HG02840 (cell line): ENCODE results near the gene UXT.

Source experiments
- ATAC-seq: cut with Tn5 transposase; IDR thresholded peaks from one replicate; pipeline ENCODE4 v1.9.1; 2021; ENCODE audit warnings: mild to moderate bottlenecking, moderate library complexity, moderate number of reproducible peaks; ENCODE audit not compliant: unreplicated experiment, low FRiP score

UXT gene

DNA sequence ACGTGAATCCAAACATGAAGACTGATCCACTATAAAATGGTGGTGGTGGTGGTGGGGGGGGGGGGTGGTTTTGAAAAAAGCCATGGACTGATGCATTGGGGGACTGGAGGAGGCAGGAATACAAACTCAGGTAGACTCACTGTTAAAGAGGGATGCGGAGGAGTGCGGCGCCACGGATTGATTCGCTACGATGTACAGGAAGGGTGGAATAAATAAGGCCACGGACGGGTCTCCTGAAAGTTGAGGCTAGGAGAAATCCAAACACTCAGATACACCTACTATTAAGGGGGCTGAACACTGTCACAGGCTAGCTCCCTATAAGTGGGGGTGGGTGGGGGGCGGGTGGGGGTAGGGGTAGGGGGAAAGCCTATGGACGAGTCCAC lies 9.2 kb downstream of the UXT start:
- no peak for ATAC-seq

DNA sequence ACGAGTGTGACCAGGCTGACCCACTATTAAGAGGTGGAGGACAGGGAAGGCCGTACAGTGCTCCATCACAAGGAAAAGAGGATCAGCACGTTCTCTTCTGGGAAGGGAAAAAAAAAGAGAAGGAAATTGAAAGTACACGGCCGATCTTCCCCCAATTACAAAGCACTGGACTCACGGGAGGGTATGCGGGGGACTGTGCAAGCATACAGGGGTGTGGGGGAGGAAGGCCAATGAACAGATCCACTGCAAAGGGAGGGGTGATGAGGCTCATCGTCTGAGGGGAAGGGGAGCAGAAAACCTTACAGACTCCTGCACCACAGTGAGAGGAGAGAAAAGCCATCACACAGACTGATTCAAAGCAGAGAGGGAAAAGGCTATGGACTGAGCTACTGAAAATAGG lies 9.7 kb downstream of the UXT start:
- ATAC-seq = no peak

DNA sequence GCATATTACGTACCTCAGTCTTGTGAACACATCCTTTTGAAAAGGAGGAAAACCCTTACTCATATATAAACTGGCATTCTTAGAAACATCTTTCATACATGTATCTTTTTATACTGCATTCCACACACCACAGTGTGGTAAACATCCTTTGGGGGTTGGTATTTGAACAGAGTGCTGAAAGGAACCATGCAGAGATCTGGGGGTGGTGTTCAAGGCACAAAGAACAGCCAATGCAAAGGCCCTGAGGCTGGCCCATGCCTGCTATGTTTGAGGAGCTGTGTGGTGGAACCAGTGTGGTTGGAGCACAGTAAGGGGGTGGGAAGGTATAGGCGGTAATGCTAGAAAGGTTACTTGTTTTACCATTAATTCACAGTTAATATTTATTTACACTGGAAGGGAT lies 10.6 kb downstream of the UXT start:
- ATAC-seq = no peak

DNA sequence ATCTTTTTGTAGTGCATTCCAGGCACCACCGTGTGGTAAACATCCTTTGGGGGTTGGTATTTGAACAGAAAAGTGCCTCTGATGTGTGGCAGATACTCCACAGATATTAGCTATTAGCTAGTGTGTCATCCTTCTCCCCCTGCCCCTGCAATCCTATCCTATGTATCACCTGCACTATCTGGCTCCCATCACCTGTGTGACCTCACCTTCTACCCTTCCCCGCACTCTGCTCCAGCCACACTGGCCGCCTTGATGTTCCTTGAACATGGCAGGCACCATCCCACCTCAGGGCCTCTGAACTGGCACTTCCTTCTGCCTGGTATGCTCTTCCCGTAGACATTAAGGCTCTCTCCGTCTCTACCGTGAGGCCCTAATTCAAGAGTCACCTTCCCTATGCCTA lies 12.3 kb downstream of the UXT start:
- ATAC-seq = no peak

DNA sequence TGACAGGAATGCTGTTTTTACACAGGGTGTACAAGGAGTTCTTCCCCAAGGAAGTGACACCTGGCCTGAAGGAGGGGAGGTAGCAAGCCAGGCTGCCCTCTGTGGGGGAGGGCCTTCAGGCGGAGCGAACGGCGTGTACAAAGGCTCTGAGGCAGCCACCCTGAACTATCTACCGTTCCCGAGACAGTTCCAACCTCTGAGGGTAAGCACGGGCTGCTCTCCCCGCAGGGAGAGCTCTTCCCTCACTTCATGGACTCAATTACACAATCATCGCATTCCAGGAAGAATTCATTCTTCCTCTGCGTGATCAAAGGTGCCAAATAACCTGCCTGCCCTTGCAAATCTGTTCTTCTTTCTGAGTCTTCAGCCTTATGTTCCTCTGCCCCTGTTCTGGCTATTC lies 13.4 kb downstream of the UXT start:
- no peak for ATAC-seq

DNA sequence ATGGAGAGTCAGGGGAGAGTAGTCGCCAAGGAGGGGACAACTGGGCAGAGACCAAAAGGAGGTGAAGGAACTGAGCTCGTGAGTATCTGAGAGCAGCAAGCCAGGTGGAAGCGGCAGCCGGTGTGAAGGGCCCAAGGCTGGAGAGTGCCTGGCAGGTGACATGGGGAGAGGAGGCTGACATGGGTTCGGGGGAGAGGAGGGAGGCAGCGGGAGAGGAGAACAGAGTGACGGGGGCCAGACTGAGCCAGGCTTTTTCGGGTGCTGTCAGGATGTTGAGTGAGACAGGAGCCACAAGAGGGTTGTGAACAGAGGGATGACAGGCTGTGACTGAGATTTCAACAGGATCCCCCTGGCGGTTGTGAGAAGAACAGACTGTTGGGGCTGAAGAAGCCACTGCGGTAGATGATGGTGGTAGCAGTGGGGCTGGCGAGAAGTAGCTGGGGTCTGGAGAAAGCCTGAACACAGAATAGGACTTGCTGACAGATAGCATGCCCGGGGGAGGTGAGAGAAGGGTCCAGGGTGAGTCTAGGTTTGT lies 14.4 kb downstream of the UXT start:
- no peak for ATAC-seq

DNA sequence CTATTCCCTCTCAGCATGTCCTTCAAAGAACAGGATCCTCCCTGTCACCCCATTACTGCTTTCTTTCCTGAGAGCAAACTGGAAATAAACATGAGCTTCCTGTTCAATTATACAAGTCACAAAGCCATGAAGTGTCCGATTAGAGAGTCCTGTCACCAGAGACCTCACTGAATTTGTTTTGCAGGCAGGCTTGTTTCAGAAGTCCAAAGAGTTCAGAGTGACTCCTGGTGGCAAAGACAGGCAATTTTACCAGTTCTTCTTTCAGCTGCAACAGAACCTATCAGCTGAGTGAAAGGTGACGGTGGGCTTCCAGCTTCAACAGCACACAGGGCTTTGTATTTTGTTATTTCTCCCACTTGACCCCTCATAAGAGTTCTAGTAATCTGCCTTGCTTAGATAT lies 15.1 kb downstream of the UXT start:
- no peak for ATAC-seq

DNA sequence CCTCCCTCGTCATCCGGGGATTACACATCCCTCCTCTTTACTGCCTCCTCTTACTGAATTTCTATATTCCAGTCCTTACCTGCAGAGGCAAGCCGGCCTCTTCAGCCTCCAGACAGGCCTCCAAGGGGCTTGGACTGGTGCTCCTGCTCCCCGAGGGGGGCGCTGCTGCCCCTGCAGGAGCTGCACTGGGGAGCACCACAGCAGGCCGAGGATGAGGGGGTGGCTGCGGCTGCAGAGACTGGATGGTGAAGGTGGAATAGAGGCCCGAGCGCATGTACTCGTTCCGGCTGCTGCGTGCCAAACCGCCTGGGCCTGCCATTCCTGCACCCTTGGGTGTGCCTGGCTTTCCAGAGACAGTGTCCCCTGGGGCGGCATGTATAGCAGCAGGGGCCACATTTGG lies 20.2 kb downstream of the UXT start:
- no peak for ATAC-seq

DNA sequence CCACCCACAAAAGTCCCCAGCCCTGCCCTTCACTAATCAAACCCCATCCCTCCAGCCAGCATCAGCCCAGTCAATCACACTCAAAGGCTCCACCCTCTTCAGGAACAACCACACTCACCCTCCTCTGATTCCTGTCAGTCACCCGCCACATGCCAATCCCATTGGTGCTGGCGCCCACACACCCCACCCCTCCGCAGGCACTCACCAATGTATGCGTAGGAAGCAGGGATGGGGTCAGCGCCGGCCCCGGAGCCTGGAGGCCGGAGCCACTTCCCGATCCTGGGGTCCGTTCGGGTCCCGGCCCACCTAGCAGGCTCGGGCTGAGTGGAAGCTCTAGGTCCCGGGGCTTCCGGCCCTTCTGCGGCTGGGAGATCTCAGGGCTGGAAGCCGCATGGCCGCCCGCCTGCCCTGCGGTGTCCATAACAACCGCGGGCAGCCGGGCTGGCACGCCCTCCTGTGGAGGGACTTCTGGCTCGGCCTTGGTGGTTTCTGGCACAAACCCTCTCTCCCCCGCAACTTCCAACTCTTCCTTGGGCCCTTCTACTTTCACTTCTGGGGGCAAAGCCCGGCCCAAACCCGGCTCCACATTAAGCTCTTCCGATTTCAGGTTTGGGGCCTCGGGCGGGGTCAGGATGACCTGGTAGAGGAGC lies 21.3 kb downstream of the UXT start:
- no peak for ATAC-seq

DNA sequence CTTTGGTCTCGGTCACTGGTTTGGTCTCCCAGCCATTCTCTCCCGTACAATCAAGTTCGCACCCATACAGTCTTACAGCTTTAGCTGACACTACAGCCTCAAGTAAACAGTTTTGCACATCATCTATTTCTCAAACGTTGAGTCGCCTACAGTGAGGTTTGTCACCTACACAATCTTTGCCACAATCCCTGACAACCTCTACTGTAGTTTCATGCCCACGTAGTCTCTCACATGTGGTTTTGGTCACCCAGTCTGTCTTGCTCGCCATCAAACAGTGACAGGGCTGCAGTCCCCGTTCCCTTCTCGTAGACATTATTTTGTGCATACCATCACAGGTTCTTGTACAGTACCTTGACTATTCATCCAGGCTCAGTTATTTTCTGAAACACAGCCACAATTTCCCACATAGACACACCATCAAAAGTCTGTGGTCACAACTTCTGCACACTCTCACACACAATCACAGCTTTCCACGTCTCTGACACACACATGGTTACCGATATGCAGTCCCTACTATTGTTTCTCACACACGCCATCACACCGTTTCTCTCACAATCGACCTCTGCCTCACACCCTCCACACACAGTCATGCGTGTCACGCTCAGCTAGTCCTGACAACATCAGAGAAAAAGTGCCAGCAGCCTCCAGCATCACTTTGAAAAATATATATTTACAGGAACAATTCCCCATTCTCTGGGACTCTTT lies 24.0 kb downstream of the UXT start:
- no peak for ATAC-seq

DNA sequence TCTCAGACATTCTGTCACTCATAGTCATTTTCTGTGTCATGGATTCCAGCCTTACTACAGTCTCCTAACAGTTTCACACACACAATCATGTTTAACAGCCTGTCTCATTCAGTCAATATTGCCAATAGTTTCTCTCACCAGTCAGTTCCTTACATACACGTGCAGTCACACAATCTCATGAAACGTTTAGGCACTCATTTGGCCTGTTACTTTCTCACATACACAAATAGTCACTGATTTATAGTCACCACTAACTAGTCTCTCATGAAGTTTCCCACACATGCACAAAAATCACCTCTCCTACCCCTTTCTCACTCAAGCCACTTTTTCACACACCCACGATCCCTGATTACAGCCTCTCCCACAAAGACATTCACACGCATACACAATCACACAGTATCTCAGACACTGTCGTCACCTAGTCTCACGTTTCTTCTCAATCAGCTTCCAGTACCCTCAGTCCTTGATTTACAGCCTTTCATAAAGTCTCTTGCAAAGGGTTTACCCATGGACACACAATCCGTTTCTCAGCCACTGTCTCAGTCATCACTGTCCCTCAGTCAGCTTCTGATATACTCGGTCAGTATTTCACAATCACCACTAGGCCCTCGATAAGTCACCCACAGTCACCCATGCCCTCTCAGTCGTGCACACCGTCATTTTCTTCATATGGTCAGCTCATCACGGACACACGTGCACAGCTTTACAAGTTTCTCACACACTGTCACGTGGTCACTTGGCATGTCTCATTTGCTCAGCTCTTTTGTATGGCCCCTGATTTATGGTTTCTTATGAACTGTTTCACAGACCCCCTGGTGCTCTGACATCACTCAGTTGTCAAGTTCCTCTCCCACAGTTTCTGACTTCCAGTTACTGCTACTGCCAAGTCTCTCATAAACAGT lies 25.0 kb downstream of the UXT start:
- ATAC-seq = no peak

DNA sequence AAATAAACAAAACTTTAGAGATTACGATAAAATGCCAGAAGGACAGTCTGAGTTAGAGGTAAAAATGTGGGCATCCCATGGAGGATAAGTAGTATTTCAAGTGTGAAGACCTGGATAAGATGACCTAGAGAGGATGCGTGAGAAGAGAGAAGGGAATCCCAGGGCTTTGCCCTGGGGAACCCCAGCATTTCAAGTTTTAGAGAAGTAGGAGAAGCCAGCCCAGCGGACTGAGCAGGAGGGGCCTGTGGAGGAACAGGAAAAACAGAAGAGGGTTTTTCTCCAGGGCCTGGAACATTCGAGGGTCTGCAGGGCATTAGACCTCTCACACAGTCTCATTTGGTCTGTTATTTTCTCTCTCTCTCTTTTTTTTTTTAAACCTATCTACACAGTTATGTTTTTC lies 26.3 kb downstream of the UXT start:
- no peak for ATAC-seq

DNA sequence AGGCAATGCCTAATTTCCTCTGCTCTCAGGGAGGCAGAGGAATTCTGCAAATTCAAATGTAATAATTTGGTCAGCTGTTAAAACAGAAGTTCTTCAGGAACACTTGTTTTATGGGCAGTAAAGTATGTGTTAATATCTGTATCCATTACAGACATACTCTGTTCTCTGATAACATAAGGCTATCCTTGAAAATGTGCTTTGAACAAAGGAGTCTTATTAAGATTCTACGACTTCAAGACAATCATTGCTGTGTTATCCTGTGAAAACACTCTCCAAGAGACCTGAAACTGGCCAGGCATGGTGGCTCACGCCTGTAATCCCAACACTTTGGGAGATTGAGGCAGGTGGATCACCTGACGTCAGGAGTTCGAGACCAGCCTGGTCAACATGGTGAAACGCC lies 27.3 kb downstream of the UXT start:
- no peak for ATAC-seq

DNA sequence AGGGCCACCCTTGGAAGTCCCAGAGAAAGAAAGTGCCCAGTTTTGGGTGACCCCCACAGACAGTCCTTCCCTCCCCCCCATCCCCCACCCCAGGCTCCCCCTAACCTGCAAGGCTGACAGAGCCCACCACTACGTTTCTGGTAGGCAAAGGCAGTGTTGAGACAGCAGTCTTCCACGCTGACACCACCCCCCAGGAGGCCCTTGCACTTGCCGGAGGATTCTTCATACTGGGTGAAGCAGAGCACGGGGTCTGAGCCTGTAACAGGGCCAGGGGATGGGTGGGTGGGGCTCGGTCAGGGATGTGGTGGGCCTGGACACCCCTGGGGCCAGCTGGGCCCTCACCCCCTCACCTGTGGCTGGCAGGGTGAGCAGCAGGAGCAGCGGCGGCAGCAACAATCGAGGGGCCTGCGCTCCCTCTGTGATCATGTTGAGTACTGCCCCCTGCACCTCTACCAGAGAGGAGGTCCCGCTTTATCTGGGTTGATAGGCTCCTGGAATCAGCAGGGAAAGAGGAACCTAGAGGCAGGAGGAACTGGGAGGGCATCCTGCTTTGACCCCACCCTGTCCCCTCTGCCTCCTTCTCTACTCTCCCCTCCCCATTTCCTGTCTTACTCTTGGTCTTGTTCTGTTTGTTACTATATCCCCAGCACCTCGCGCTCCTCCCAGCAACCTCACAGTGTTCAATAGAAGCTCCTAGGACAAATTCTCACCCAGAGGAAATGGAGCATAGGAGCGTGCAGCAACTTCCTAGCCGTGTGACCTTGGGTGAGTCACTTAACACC lies 29.4 kb downstream of the UXT start, which contains the start of gene CFP:
CFP (minus strand) TSS at position 512 of the 782 bp plus-strand sequence; CDS start at position 426, 86 bp downstream.
- ATAC-seq = no peak

DNA sequence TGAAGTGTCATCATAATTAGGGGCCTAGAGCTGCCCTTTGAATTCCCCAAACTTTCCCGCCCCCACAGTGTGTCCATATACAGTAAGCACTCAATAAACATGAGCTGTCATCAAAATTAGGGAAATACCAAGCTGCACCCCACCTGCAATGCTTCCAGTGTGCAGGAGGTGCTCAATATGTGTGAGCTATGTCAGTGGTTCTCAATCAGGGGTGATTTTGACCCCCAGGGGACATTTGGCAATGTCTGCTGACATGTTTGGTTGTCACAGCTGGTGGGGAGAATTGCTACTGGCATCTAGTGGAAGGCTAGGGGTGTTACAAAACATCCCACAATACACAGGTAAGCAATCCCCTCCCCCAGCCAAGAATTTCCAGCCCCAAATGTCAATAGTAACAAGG lies 30.0 kb downstream of the UXT start:
- ATAC-seq = no peak

DNA sequence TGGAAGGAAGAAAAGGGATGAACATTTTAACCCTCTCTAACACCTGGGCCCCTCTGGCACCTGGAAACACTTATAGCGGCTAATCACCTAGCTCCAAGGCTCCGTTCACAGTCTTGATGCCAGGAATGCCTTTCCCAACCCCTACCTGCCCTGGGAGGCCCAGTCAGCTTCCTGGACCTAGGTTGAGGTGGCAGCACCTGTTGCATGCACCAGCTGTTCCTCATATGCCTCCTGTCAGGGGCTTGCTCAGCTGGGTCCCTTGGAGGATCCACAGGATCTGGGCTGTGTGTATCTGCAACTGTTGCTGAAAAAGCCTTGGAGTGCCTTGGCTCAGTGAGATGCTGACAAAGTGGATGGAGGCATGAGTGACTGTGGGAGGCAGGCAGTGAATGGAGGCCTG lies 33.6 kb downstream of the UXT start:
- ATAC-seq = no peak

DNA sequence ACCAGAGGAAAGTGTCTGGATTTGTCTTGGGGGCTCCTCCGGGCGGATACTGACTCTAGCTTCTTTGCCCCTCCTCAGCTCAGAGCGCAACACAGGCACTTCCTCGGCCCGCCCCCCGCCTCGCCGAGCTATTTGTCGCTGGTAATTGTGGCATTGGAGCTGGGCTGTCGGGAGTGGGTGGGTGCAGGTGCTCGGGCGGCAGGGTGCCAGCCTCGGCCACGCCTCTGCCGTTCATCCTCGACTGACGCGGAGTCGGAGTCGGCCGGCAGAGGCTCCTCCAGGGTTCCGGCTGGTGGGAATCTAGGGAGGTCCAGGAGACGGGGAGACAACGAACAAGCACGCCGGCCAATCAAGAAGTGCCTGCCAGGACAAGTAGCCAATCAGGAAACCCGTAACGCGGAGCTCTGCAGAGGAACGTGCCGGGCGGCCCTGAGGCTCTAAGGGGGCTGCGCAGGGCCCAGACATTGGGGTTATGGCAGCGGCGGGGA lies 35.4 kb downstream of the UXT start:
- no peak for ATAC-seq

DNA sequence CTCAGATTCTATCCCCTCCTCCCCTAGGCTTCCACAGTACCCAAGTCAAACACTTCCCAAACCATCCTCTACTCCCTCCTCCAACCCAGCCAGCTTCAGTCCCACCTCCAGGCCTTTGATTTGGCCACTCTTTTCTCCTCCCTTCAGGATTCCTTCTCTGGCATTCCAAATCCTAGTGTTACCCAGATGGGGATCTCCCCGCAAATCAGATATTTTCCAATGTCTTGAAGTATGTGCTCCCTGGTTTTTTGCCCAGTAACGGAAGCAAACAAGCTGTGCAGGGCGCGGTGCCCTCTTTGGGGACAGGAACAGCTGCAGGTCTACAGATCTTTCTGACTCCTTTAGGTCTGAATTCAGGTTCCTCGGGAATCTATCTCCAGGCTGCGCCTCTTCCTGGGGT lies 37.1 kb downstream of the UXT start:
- ATAC-seq = no peak

DNA sequence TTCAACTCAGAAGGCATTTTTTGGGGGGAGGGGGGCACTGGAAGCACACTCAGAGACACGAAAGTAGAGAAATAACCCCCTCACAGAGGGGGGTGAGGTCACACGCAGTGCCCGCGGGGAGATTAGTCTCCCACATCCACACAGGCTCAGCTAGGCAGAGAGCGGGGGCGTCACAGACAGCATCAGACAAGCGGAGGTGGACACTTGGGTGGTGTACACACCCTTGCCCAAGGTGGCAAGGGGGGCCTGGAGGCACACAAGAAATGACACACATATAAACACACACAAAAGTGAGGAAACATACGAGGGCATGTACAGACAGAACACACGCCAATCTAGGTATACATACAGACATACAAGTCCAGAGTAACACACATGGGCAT lies 38.7 kb downstream of the UXT start:
- ATAC-seq = no peak
